ENCODE measurements around the gene TADA3. TPM values are rescaled to one million over a fixed set of nuclear protein-coding genes. Genes with fewer than 3 reads are reported as not detected.

TADA3 gene
- total RNA-seq, 1 donor: 102 TPM

GRCh38 chr3:9820946-9821345, 28.7 kb upstream of the TADA3 start:
- Histone ChIP-seq H3K4me2 (ENCODE audit: insufficient read depth, low read length) (no peak overlapping the region), H3K79me2 (ENCODE audit: insufficient read depth, low read length) (no peaks in the 10 kb centered on the region), H3K9me3 (ENCODE audit: low read depth, low read length) (no peaks in the 10 kb centered on the region), H3K27ac (ENCODE audit: low read depth, low read length) (no peak overlapping the region), H3K27me3 (ENCODE audit: insufficient read depth, low read length) (no peaks in the 10 kb centered on the region), H4K20me1 (ENCODE audit: insufficient read depth, low read length) (no peaks in the 10 kb centered on the region), H2AFZ (ENCODE audit: low read length) (no peak overlapping the region), H3K4me1 (ENCODE audit: insufficient read depth, low read length) (no peaks in the 10 kb centered on the region), H3K36me3 (ENCODE audit: insufficient read depth, low read length) (no peaks in the 10 kb centered on the region), H3K4me3 (ENCODE audit: insufficient read depth, low read length) (no peak overlapping the region)
- peak; percentile 69 for DNase-seq (ENCODE audit: insufficient read length, low spot score, missing footprints)
- peak; percentile 43 for TF ChIP-seq CTCF (IDR thresholded peaks at IDR 0.05; ENCODE audit: extremely low read depth, low read depth, low read length)

- H4K20me1 ChIP-seq (ENCODE audit: insufficient read depth, low read length): no peaks in the 10 kb centered on the region
- H3K27me3 ChIP-seq (ENCODE audit: insufficient read depth, low read length): no peaks in the 10 kb centered on the region
- DNase-seq (ENCODE audit: insufficient read length, low spot score, missing footprints): no peak
- H3K27ac ChIP-seq (ENCODE audit: low read depth, low read length): no peak overlapping the region
- H3K9me3 ChIP-seq (ENCODE audit: low read depth, low read length): no peaks in the 10 kb centered on the region
- H3K79me2 ChIP-seq (ENCODE audit: insufficient read depth, low read length): no peaks in the 10 kb centered on the region
- no peak overlapping the region for H3K4me3 ChIP-seq (ENCODE audit: insufficient read depth, low read length)
- TF ChIP-seq CTCF (IDR thresholded peaks at IDR 0.05; ENCODE audit: extremely low read depth, low read depth, low read length): no peak
- H3K36me3 ChIP-seq (ENCODE audit: insufficient read depth, low read length): no peaks in the 10 kb centered on the region
- H3K4me2 ChIP-seq (ENCODE audit: insufficient read depth, low read length): no peak overlapping the region
- no peaks in the 10 kb centered on the region for H3K4me1 ChIP-seq (ENCODE audit: insufficient read depth, low read length)
- no peak overlapping the region for H2AFZ ChIP-seq (ENCODE audit: low read length)
Measured at GRCh38 chr3:9820543-9820942, 28.3 kb upstream of the TADA3 start.

- H3K27me3 ChIP-seq (ENCODE audit: insufficient read depth, low read length): no peaks in the 10 kb centered on the region
- no peaks in the 10 kb centered on the region for H4K20me1 ChIP-seq (ENCODE audit: insufficient read depth, low read length)
- no peak overlapping the region for H3K4me3 ChIP-seq (ENCODE audit: insufficient read depth, low read length)
- no peaks in the 10 kb centered on the region for H3K79me2 ChIP-seq (ENCODE audit: insufficient read depth, low read length)
- H3K36me3 ChIP-seq (ENCODE audit: insufficient read depth, low read length): peaks cover 1% of the 10 kb centered on the region
- TF ChIP-seq CTCF (IDR thresholded peaks at IDR 0.05; ENCODE audit: extremely low read depth, low read depth, low read length): no peak
- H3K9me3 ChIP-seq (ENCODE audit: low read depth, low read length): no peaks in the 10 kb centered on the region
- no peaks in the 10 kb centered on the region for H3K4me1 ChIP-seq (ENCODE audit: insufficient read depth, low read length)
- no peak for DNase-seq (ENCODE audit: insufficient read length, low spot score, missing footprints)
- H3K27ac ChIP-seq (ENCODE audit: low read depth, low read length): no peak overlapping the region
- H2AFZ ChIP-seq (ENCODE audit: low read length): no peak overlapping the region
- no peak overlapping the region for H3K4me2 ChIP-seq (ENCODE audit: insufficient read depth, low read length)
Measured at GRCh38 chr3:9818666-9819335, 26.5 kb upstream of the TADA3 start.

GRCh38 chr3:9817436-9817835, 25.2 kb upstream of the TADA3 start:
- no peak for TF ChIP-seq CTCF (IDR thresholded peaks at IDR 0.05; ENCODE audit: extremely low read depth, low read depth, low read length)
- H3K27me3 ChIP-seq (ENCODE audit: insufficient read depth, low read length): no peaks in the 10 kb centered on the region
- no peak overlapping the region for H2AFZ ChIP-seq (ENCODE audit: low read length)
- no peaks in the 10 kb centered on the region for H4K20me1 ChIP-seq (ENCODE audit: insufficient read depth, low read length)
- H3K36me3 ChIP-seq (ENCODE audit: insufficient read depth, low read length): peaks cover 4% of the 10 kb centered on the region
- no peak overlapping the region for H3K4me3 ChIP-seq (ENCODE audit: insufficient read depth, low read length)
- no peak for DNase-seq (ENCODE audit: insufficient read length, low spot score, missing footprints)
- no peaks in the 10 kb centered on the region for H3K79me2 ChIP-seq (ENCODE audit: insufficient read depth, low read length)
- no peaks in the 10 kb centered on the region for H3K9me3 ChIP-seq (ENCODE audit: low read depth, low read length)
- H3K4me2 ChIP-seq (ENCODE audit: insufficient read depth, low read length): no peak overlapping the region
- H3K27ac ChIP-seq (ENCODE audit: low read depth, low read length): no peak overlapping the region
- H3K4me1 ChIP-seq (ENCODE audit: insufficient read depth, low read length): no peaks in the 10 kb centered on the region

All from osteoblast (primary cell).